GM10248 (cell line): ENCODE data around the gene DNPH1.

Experiments used
- CTCF ChIA-PET: fragments of 300-600 bp; sonication (Branson Sonifier 250); formaldehyde crosslinking; extraction: SDS; loops from one replicate; lab custom pipeline; 2021; ENCODE audit warnings: antibody characterized with exemption; lab: Yijun Ruan, JAX
- POLR2A ChIA-PET: fragments of 350-650 bp; sonication (Branson Sonifier 250); formaldehyde crosslinking; extraction: SDS; loops from one replicate; lab custom pipeline; 2020; ENCODE audit warnings: antibody characterized with exemption; lab: Yijun Ruan, JAX
- DNase-seq: peaks from one replicate; pipeline ENCODE4 v3.0.0; 2012; ENCODE audit errors: extremely low spot score
- CTCF ChIP-seq: IDR thresholded peaks from 2 replicates; pipeline ENCODE4 v1.5.1; 2012; ENCODE audit warnings: mild to moderate bottlenecking, low read depth; ENCODE audit errors: extremely low read depth, missing control alignments, control extremely low read depth

The DNPH1 gene

GRCh38 chr6:43215066-43215465 is 14.2 kb downstream of the DNPH1 start:
- TF ChIP-seq CTCF, result no peak
- POLR2A ChIA-PET, result interaction anchor here (0.7 kb wide), 1 partner anchor 183 kb away, joined by 4 read pairs; no protein-coding TSS in a partner anchor
- no peak for DNase-seq
- CTCF ChIA-PET, result interaction anchor here (1.1 to 3.2 kb wide), 2 partner anchors 9 to 14 kb away, joined by 5 to 18 read pairs; partner anchors contain the start of gene DNPH1

- ChIA-PET POLR2A (no interaction called here), CTCF (interaction anchor here (1.0 to 3.2 kb wide), 2 partner anchors 10 to 16 kb away, joined by 3 to 18 read pairs; partner anchors contain the start of gene DNPH1)
- DNase-seq, result no peak
- TF ChIP-seq CTCF, result no peak
Measured at GRCh38 chr6:43213431-43213830, 15.8 kb downstream of the DNPH1 start.

GRCh38 chr6:43211955-43212354 is 17.3 kb downstream of the DNPH1 start:
- ChIA-PET CTCF (interaction anchor here (1.0 to 3.2 kb wide), 4 partner anchors 11 to 294 kb away, joined by 3 to 18 read pairs (median 4); partner anchors contain the start of gene DNPH1), POLR2A (no interaction called here)
- no peak for DNase-seq
- no peak for TF ChIP-seq CTCF

GRCh38 chr6:43207286-43207685 is 22.0 kb downstream of the DNPH1 start:
- ChIA-PET CTCF (no interaction called here), POLR2A (no interaction called here)
- no peak for TF ChIP-seq CTCF
- DNase-seq, result no peak

- POLR2A ChIA-PET, result no interaction called here
- CTCF ChIA-PET, result interaction anchor here (0.8 to 2.8 kb wide), 2 partner anchors 10 to 24 kb away, joined by 3 to 9 read pairs; partner anchors contain the start of gene DNPH1
- no peak for TF ChIP-seq CTCF
- no peak for DNase-seq
Measured at GRCh38 chr6:43205849-43206248, 23.4 kb downstream of the DNPH1 start.

GRCh38 chr6:43204271-43205105 is 24.8 kb downstream of the DNPH1 start:
- no peak for DNase-seq
- no peak for TF ChIP-seq CTCF
- CTCF ChIA-PET, result interaction anchor here (2.8 kb wide), 1 partner anchor 25 kb away, joined by 9 read pairs; the partner anchor contains the start of gene DNPH1
- POLR2A ChIA-PET, result no interaction called here
